ENCODE data around the gene CLTA.

DNA sequence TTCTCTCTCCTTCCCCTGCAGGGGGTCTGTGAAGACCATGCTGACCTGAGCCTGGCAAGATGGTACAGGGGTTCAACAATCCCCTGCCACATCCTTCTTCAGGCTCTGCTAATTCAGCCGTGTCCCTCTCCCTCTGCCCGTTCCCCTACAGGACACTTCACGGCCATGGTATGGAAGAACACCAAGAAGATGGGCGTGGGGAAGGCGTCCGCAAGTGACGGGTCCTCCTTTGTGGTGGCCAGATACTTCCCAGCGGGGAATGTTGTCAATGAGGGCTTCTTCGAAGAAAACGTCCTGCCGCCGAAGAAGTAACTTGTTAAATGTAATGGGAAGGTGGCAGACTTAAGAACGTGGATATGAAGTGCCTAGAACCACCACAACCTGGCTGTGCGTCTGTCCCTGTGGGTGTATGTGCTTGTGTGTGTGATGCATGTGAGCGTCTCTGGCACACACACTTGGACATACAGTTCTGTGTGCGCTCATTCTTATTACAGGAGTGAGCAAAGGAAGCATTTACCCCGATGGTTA is 28.4 kb upstream of the CLTA start:
- TF ChIP-seq, protein P1, sequence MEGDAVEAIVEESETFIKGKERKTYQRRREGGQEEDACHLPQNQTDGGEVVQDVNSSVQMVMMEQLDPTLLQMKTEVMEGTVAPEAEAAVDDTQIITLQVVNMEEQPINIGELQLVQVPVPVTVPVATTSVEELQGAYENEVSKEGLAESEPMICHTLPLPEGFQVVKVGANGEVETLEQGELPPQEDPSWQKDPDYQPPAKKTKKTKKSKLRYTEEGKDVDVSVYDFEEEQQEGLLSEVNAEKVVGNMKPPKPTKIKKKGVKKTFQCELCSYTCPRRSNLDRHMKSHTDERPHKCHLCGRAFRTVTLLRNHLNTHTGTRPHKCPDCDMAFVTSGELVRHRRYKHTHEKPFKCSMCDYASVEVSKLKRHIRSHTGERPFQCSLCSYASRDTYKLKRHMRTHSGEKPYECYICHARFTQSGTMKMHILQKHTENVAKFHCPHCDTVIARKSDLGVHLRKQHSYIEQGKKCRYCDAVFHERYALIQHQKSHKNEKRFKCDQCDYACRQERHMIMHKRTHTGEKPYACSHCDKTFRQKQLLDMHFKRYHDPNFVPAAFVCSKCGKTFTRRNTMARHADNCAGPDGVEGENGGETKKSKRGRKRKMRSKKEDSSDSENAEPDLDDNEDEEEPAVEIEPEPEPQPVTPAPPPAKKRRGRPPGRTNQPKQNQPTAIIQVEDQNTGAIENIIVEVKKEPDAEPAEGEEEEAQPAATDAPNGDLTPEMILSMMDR (IDR thresholded peaks at IDR 0.05): no peak
- no peak for TF ChIP-seq POLR2A (IDR thresholded peaks at IDR 0.05)

Measured in prostate gland (tissue), 2 donors.